OCI-LY3 (cell line): Measurements from ENCODE around the gene NNT.
"Not testable (repeated sequence)": the region's sequence is repeated elsewhere in the genome, so short reads cannot be mapped to it uniquely, and the experiment has no call there.

Experiments
- H2AFZ ChIP-seq: fragments of 200-600, 300-600 bp; shearing (Covaris generic); 2 replicates; pipeline ENCODE4 v1.6.0; 2014; ENCODE audit warnings: antibody characterized with exemption, low read depth, low read length
- H3K27ac ChIP-seq: fragments of 200-600, 300-600 bp; sonication (generic); 2 replicates; pipeline ENCODE4 v1.5.1; 2014; ENCODE audit warnings: mild to moderate bottlenecking, low read length, moderate library complexity, mixed read lengths
- H3K27me3 ChIP-seq: fragments of 200-600, 300-600 bp; sonication (generic); 2 replicates; pipeline ENCODE4 v1.6.1; 2014; ENCODE audit warnings: low read depth, low read length, mixed read lengths
- H3K36me3 ChIP-seq: fragments of 200-600, 300-600 bp; sonication (generic); replicated peaks from 2 replicates; pipeline ENCODE3; 2014; ENCODE audit warnings: low read depth, low read length, mixed read lengths
- H3K4me1 ChIP-seq: fragments of 300-600, 200-600 bp; sonication (generic); 2 replicates; pipeline ENCODE4 v1.6.1; 2014; ENCODE audit warnings: low read length, mixed read lengths
- H3K4me2 ChIP-seq: fragments of 200-600, 300-600 bp; sonication (generic); 2 replicates; pipeline ENCODE4 v1.6.1; 2014; ENCODE audit warnings: low read length, mixed read lengths
- H3K4me3 ChIP-seq: fragments of 300-600, 200-600 bp; sonication (generic); 2 replicates; pipeline ENCODE4 v1.5.1; 2014; ENCODE audit warnings: antibody characterized with exemption, mild to moderate bottlenecking, low read length, moderate library complexity
- H3K79me2 ChIP-seq: fragments of 300-600, 200-600 bp; shearing (Covaris generic); 2 replicates; pipeline ENCODE4 v1.6.1; 2014; ENCODE audit warnings: mild to moderate bottlenecking, low read length, mixed read lengths
- H3K9ac ChIP-seq: fragments of 300-600, 200-600 bp; shearing (Covaris generic); 2 replicates; pipeline ENCODE4 v1.6.0; 2014; ENCODE audit warnings: mild to moderate bottlenecking, low read length, moderate library complexity
- H3K9me3 ChIP-seq: fragments of 200-600, 300-600 bp; shearing (Covaris generic); 2 replicates; pipeline ENCODE4 v1.6.1; 2014; ENCODE audit warnings: low read length, mixed read lengths; ENCODE audit not compliant: insufficient read depth
- H4K20me1 ChIP-seq: fragments of 200-600, 300-600 bp; sonication (generic); 2 replicates; pipeline ENCODE4 v1.6.1; 2016; ENCODE audit warnings: low read length, mixed read lengths; ENCODE audit not compliant: insufficient read depth
- CTCF ChIP-seq: fragments of 200-600, 300-600 bp; sonication (generic); IDR thresholded peaks from 2 replicates; pipeline ENCODE4 v1.5.1; 2014; ENCODE audit warnings: antibody characterized with exemption, low read length, low read depth
- EZH2phosphoT487 ChIP-seq: fragments of 200-600 bp; shearing (Covaris generic); IDR thresholded peaks from 2 replicates; pipeline ENCODE4 v1.6.1; 2018; ENCODE audit warnings: antibody characterized with exemption, mixed run types, low read depth

The NNT gene

GRCh38 chr5:43570450-43571158, 32.4 kb upstream of the NNT start:
- TF ChIP-seq CTCF (no peak), EZH2phosphoT487 (no peak)

GRCh38 chr5:43571237-43571636, 31.7 kb upstream of the NNT start:
- Histone ChIP-seq H3K4me3 (no peak overlapping the region), H3K4me1 (peaks cover 5% of the 10 kb centered on the region; the same call in 1 of the 2 replicates), H3K4me2 (no peak overlapping the region), H3K9me3 (no peaks in the 10 kb centered on the region), H4K20me1 (no peaks in the 10 kb centered on the region), H3K27me3 (no peaks in the 10 kb centered on the region), H3K27ac (no peak overlapping the region), H3K9ac (no peak overlapping the region), H3K79me2 (no peaks in the 10 kb centered on the region), H2AFZ (no peak overlapping the region), H3K36me3 (peaks cover 4% of the 10 kb centered on the region)
- TF ChIP-seq CTCF (no peak), EZH2phosphoT487 (no peak)

More at GRCh38 chr5:43570450-43571158, 32.4 kb upstream of the NNT start:
- H4K20me1 ChIP-seq: no peaks in the 10 kb centered on the region
- H3K36me3 ChIP-seq: peaks cover 4% of the 10 kb centered on the region
- H3K9me3 ChIP-seq: no peaks in the 10 kb centered on the region
- no peak overlapping the region for H2AFZ ChIP-seq
- H3K4me3 ChIP-seq: no peak overlapping the region
- H3K79me2 ChIP-seq: no peaks in the 10 kb centered on the region
- H3K4me1 ChIP-seq: peaks cover 5% of the 10 kb centered on the region; the same call in 1 of the 2 replicates
- no peak overlapping the region for H3K9ac ChIP-seq
- H3K27me3 ChIP-seq: no peaks in the 10 kb centered on the region
- H3K27ac ChIP-seq: no peak overlapping the region
- no peak overlapping the region for H3K4me2 ChIP-seq

GRCh38 chr5:43572357-43572756, 30.6 kb upstream of the NNT start:
- Histone ChIP-seq H3K27ac (no peak overlapping the region), H3K9me3 (no peaks in the 10 kb centered on the region), H3K9ac (no peak overlapping the region), H2AFZ (no peak overlapping the region), H3K4me1 (peaks cover 5% of the 10 kb centered on the region; the same call in 1 of the 2 replicates), H3K36me3 (peaks cover 4% of the 10 kb centered on the region), H3K79me2 (no peaks in the 10 kb centered on the region), H4K20me1 (no peaks in the 10 kb centered on the region), H3K4me3 (no peak overlapping the region), H3K27me3 (no peaks in the 10 kb centered on the region), H3K4me2 (no peak overlapping the region)
- TF ChIP-seq CTCF (no peak), EZH2phosphoT487 (no peak)

- no peak for TF ChIP-seq CTCF
- TF ChIP-seq EZH2phosphoT487: no peak
- no peak overlapping the region for H2AFZ ChIP-seq
- H3K27ac ChIP-seq: no peak overlapping the region
- peaks cover 4% of the 10 kb centered on the region for H3K36me3 ChIP-seq
- H3K9me3 ChIP-seq: no peaks in the 10 kb centered on the region
- no peaks in the 10 kb centered on the region for H3K27me3 ChIP-seq
- peaks cover 1% of the 10 kb centered on the region; the same call in 1 of the 2 replicates for H3K4me1 ChIP-seq
- H3K4me2 ChIP-seq: no peak overlapping the region
- no peaks in the 10 kb centered on the region for H3K79me2 ChIP-seq
- H3K4me3 ChIP-seq: no peak overlapping the region
- no peaks in the 10 kb centered on the region for H4K20me1 ChIP-seq
- no peak overlapping the region for H3K9ac ChIP-seq
These were observed 29.9 kb upstream of the NNT start for GRCh38 chr5:43573058-43573457.

GRCh38 chr5:43580402-43581210, 22.4 kb upstream of the NNT start:
- H3K36me3 ChIP-seq, H3K4me1 ChIP-seq, H3K9me3 ChIP-seq, H3K27me3 ChIP-seq, H3K4me3 ChIP-seq, H3K79me2 ChIP-seq, H4K20me1 ChIP-seq, H3K27ac ChIP-seq, H3K4me2 ChIP-seq, H2AFZ ChIP-seq, H3K9ac ChIP-seq: not testable (repeated sequence)
